ENCODE measurements around the gene FZD4. TPM values are rescaled to one million over a fixed set of nuclear protein-coding genes. Genes with fewer than 3 reads are reported as not detected.
A peak's percentile ranks its signal among the peaks of the same experiment; 100 is the strongest.

The FZD4 gene
- total and polyA plus RNA-seq, 2 donors (not counting 3 experiments of a cell fraction or from before 2014, with no cell fraction given) = 56.6 to 112 TPM

GRCh38 chr11:86932259-86932585 is 23.0 kb downstream of the FZD4 start:
- Histone ChIP-seq H3K4me2 (ENCODE audit: insufficient read depth, low read length) (peak overlapping the region; percentile 71), H3K27ac (ENCODE audit: insufficient read depth, low read depth, low read length) (peak overlapping the region; percentile 70), H2AFZ (ENCODE audit: low read depth, low read length) (no peak overlapping the region), H3K9me3 (replicated peaks; ENCODE audit: control insufficient read depth, insufficient read depth, low read length) (no peaks in the 10 kb centered on the region), H3K79me2 (ENCODE audit: control insufficient read depth, insufficient read depth, low read length) (peaks cover 29% of the 10 kb centered on the region), H3K36me3 (ENCODE audit: control insufficient read depth in 2 of 2, extremely low read depth in 1 of 2, insufficient read depth in 2 of 2, low read length in 2 of 2) (no peaks in the 10 kb centered on the region), H3K4me1 (ENCODE audit: control insufficient read depth, extremely low read depth, insufficient read depth, low read length) (peaks cover 57% of the 10 kb centered on the region), H3K9me1 (replicated peaks; ENCODE audit: control insufficient read depth, extremely low read depth, insufficient read depth, low read length) (no peaks in the 10 kb centered on the region), H3K27me3 (ENCODE audit: control insufficient read depth in 2 of 2, insufficient read depth in 2 of 2, low read length in 2 of 2) (no peaks in the 10 kb centered on the region), H3K4me3 (replicated peaks in 1 of 3; ENCODE audit: insufficient read depth in 1 of 3, low read depth in 1 of 3, low read length in 3 of 3) (no peak overlapping the region), H3K9ac (replicated peaks; ENCODE audit: extremely low read depth, insufficient read depth, low read length) (no peak overlapping the region), H4K20me1 (replicated peaks; ENCODE audit: control insufficient read depth, extremely low read depth, insufficient read depth, low read length) (no peaks in the 10 kb centered on the region)
- intact Hi-C loops (cut with micrococcal nuclease) = no loop called here
- TF ChIP-seq FOS (IDR thresholded peaks at IDR 0.05; ENCODE audit: borderline replicate concordance, insufficient read depth, low read length) (no peak), MAX (IDR thresholded peaks at IDR 0.05; ENCODE audit: insufficient read depth, insufficient read length) (no peak), MYC (IDR thresholded peaks at IDR 0.05; ENCODE audit: low read depth, low read length) (no peak), POLR2AphosphoS5 (IDR thresholded peaks at IDR 0.05; ENCODE audit: insufficient read depth, low read depth, low read length) (no peak), CTCF (IDR thresholded peaks at IDR 0.05; ENCODE audit: extremely low read depth in 1 of 2, insufficient read depth in 1 of 2, low read depth in 1 of 2, low read length in 2 of 2) (no peak), EZH2 (IDR thresholded peaks at IDR 0.05; ENCODE audit: borderline replicate concordance, low read depth, low read length, severe bottlenecking) (no peak), GATA2 (IDR thresholded peaks at IDR 0.05; ENCODE audit: insufficient read depth, insufficient read length, low read depth, low read length) (no peak), POLR2A (IDR thresholded peaks at IDR 0.05; ENCODE audit: low read depth, low read length) (no peak), JUN (IDR thresholded peaks at IDR 0.05; ENCODE audit: borderline replicate concordance, insufficient read depth, insufficient read length, low read depth) (no peak)
- POLR2A ChIA-PET = interaction anchor here (0.6 to 1.3 kb wide), 2 partner anchors 21 to 290 kb away, joined by 4 read pairs; no protein-coding TSS in a partner anchor
- no peak for FAIRE-seq
- BruUV-seq (replicated peaks) = TSS peak; percentile 63
- dilution Hi-C loops (cut with MboI; ENCODE audit: extremely low pct_ligation_motif_present, low sequenced_read_pairs) = no loop called here
- CTCF ChIA-PET = interaction anchor here (1.1 to 1.4 kb wide), 3 partner anchors 9 to 62 kb away, joined by 3 to 5 read pairs (median 4); partner anchors contain the start of gene FZD4
- no peak for DNase-seq (ENCODE audit: low read depth, low spot score)
